ENCODE data around the gene NLK. TPM values are rescaled to one million over a fixed set of nuclear protein-coding genes. Genes with fewer than 3 reads are reported as not detected.

Gene NLK
- polyA plus RNA-seq, 1 donor from 2014 or later, result 81.7 TPM

DNA sequence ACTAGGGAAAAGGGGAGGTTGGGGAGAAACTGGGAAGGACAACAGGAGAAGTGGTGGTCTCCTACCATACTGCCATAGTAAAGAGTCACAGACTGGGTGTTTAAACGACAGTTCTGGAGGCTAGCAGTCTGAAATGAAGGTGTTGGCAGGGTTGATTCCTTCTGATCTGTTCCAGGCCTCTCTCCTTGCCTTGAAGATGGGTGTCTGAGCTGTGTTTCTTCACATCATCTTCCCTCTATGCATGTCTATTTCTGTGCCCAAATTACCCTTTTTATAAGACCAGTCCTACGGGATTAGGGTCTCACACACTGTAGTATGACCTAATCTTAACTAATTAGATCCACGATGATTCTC, 196.8 kb downstream of the NLK start:
- Histone ChIP-seq H3K9ac (ENCODE audit: low read length) (no peak overlapping the region), H3K9me3 (ENCODE audit: low read length) (no peaks in the 10 kb centered on the region), H3F3A (ENCODE audit: insufficient read depth, low read length, poor library complexity, severe bottlenecking) (no peaks in the 10 kb centered on the region), H3K4me3 (ENCODE audit: low read length) (no peak overlapping the region), H3K9me2 (ENCODE audit: insufficient read depth, low read length) (no peaks in the 10 kb centered on the region), H4K20me1 (ENCODE audit: insufficient read depth) (no peaks in the 10 kb centered on the region), H3K79me2 (replicated peaks; ENCODE audit: insufficient read depth, low read length) (no peaks in the 10 kb centered on the region), H3K36me3 (ENCODE audit: insufficient read depth, low read length) (no peaks in the 10 kb centered on the region), H3K27ac (ENCODE audit: low read length) (no peak overlapping the region), H3K4me2 (ENCODE audit: low read length) (no peak overlapping the region), H3K27me3 (ENCODE audit: insufficient read depth, low read depth, low read length) (no peaks in the 10 kb centered on the region), H2AFZ (ENCODE audit: low read depth, low read length) (no peak overlapping the region)
- TF ChIP-seq REST (IDR thresholded peaks at IDR 0.05; ENCODE audit: borderline replicate concordance), result no peak
- TF ChIP-seq SMC3 (conservative IDR thresholded peaks at IDR 0.05; ENCODE audit: poor library complexity), result no peak
- no peak for TF ChIP-seq TAF1 (IDR thresholded peaks at IDR 0.05; ENCODE audit: low read depth)
- TF ChIP-seq MXI1 (conservative IDR thresholded peaks at IDR 0.05; ENCODE audit: poor library complexity, severe bottlenecking), result no peak
- TF ChIP-seq CTCF (IDR thresholded peaks at IDR 0.05; ENCODE audit: poor library complexity, severe bottlenecking), result no peak
- no peak for TF ChIP-seq RAD21 (conservative IDR thresholded peaks at IDR 0.05)

GRCh38 chr17:28240688-28241340, 198.3 kb downstream of the NLK start:
- Histone ChIP-seq H3K4me3 (ENCODE audit: low read length) (no peak overlapping the region), H3K9me2 (ENCODE audit: insufficient read depth, low read length) (no peaks in the 10 kb centered on the region), H3K79me2 (replicated peaks; ENCODE audit: insufficient read depth, low read length) (no peaks in the 10 kb centered on the region), H3K27me3 (ENCODE audit: insufficient read depth, low read depth, low read length) (no peaks in the 10 kb centered on the region), H3K9ac (ENCODE audit: low read length) (no peak overlapping the region), H3K36me3 (ENCODE audit: insufficient read depth, low read length) (no peaks in the 10 kb centered on the region), H3K27ac (ENCODE audit: low read length) (no peak overlapping the region), H2AFZ (ENCODE audit: low read depth, low read length) (no peak overlapping the region), H3K9me3 (ENCODE audit: low read length) (no peaks in the 10 kb centered on the region), H3K4me2 (ENCODE audit: low read length) (no peak overlapping the region), H3F3A (ENCODE audit: insufficient read depth, low read length, poor library complexity, severe bottlenecking) (no peaks in the 10 kb centered on the region), H4K20me1 (ENCODE audit: insufficient read depth) (no peaks in the 10 kb centered on the region)
- TF ChIP-seq EP300 (conservative IDR thresholded peaks at IDR 0.05; ENCODE audit: poor library complexity, severe bottlenecking) (no peak), SMC3 (conservative IDR thresholded peaks at IDR 0.05; ENCODE audit: poor library complexity) (no peak), REST (IDR thresholded peaks at IDR 0.05; ENCODE audit: borderline replicate concordance) (no peak), POLR2AphosphoS5 (IDR thresholded peaks at IDR 0.05) (no peak), MXI1 (conservative IDR thresholded peaks at IDR 0.05; ENCODE audit: poor library complexity, severe bottlenecking) (no peak), TAF1 (IDR thresholded peaks at IDR 0.05; ENCODE audit: low read depth) (no peak), CTCF (IDR thresholded peaks at IDR 0.05; ENCODE audit: poor library complexity, severe bottlenecking) (no peak)

Data from neural cell (in vitro differentiated cells).